Body of pancreas (tissue), 4 donors: ENCODE results near the gene CEP68. TPM values are rescaled to one million over a fixed set of nuclear protein-coding genes. Genes with fewer than 3 reads are reported as not detected.
A peak's percentile ranks its signal among the peaks of the same experiment; 100 is the strongest.
"Not testable (repeated sequence)": the region's sequence is repeated elsewhere in the genome, so short reads cannot be mapped to it uniquely, and the experiment has no call there.

Experiments used
- ATAC-seq: fragments of 150-250 bp; one replicate; pipeline ENCODE4 v1.9.1; 2016
- DNase-seq, 4 donors: peaks; one replicate each; pipeline ENCODE4 v3.0.0-alpha.2; 2019
- H3K27ac ChIP-seq, 4 donors: fragments of 200-600 bp; sonication (generic); 1 replicate in 3 of 4; 2 replicates in 1 of 4; pipeline versions ENCODE4 v1.5.1 to v1.6.1; 2016 to 2019; ENCODE audit warnings: mild to moderate bottlenecking in 1 of 4, mixed read lengths in 1 of 4, moderate library complexity in 1 of 4
- H3K27me3 ChIP-seq, 2 donors: fragments of 200-600 bp; sonication (generic); one replicate each; pipeline ENCODE4 v1.6.0; 2016; ENCODE audit warnings: mild to moderate bottlenecking in 1 of 2
- H3K36me3 ChIP-seq, 2 donors: fragments of 200-600 bp; sonication (generic); replicated peaks in 1 of 2; 2 replicates each; pipeline ENCODE4 v1.5.1; 2016; ENCODE audit warnings: low read depth in 2 of 2; ENCODE audit not compliant: insufficient read depth in 1 of 2
- H3K4me1 ChIP-seq: fragments of 200-600 bp; sonication (generic); one replicate; pipeline ENCODE4 v1.6.0; 2016
- H3K4me3 ChIP-seq, 2 donors: fragments of 200-600 bp; sonication (generic); 1 replicate in 1 of 2; 2 replicates in 1 of 2; pipeline ENCODE4 v1.5.1; 2016 to 2019
- H3K9me3 ChIP-seq, 3 donors: fragments of 200-600 bp; sonication (generic); 1 replicate in 2 of 3; 2 replicates in 1 of 3; pipeline ENCODE4 v1.5.1; 2016
- POLR2A ChIP-seq, 3 donors: fragments of 450-650 bp; IDR thresholded peaks; one replicate each; pipeline ENCODE4 v1.6.1; 2016; ENCODE audit warnings: antibody characterized with exemption in 3 of 3, mild to moderate bottlenecking in 2 of 3
- WGBS, 2 donors: methylation state at CpG; one replicate each; pipeline ENCODE4 v1.1.5; 2017; 5-methylcytosine and 5-hydroxymethylcytosine counted together
- intact Hi-C: fragments of 100-400 bp; cut with DNase I; formaldehyde crosslinking; loops from one replicate; pipeline ENCODE4 v1.15.1; 2023
- total RNA-seq, 2 donors: library from RNA; depleted of rRNA; stranded (reverse); fragments of >200 nt; gene quantifications; one replicate each; pipeline ENCODE4 v1.1.0, GENCODE V29; 2016
- TF ChIP-seq, protein P1 (sequence below), 7 experiments: fragments of 450-650 bp in 4 of 7; fragments of 200-600 bp in 3 of 7; sonication (generic) in 3 of 7; IDR thresholded peaks; one replicate each; pipeline ENCODE4 v1.5.1; 2016 to 2019; ENCODE audit warnings: antibody characterized with exemption in 7 of 7

Gene CEP68
- total RNA-seq, 2 donors from 2014 or later: 6.9 to 20.0 TPM

DNA sequence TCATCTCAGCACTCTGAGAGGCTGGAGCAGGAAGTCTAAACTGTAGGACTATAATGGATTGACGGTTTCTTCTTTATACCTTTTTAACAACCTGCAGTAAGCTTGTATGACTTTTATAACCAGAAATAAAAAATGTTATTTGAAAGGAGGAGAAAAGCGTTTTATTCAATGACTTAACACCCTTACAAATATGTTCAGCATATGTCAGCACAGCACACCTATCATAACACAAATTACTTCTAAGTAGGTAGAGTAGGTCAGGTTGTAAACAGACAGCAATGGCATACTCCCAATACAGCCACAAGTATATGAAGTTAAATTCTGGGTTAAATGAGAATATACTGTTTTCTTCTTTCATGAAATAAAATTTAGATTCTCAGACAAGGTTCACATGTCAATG lies 57.6 kb downstream of the CEP68 start:
- no peaks in the 10 kb centered on the region for H3K36me3 ChIP-seq
- peaks cover 51% of the 10 kb centered on the region for H3K4me1 ChIP-seq
- no peak overlapping the region for H3K4me3 ChIP-seq
- ATAC-seq (no peak), DNase-seq (no peak)
- WGBS, 2 donors: 42 to 58% methylated on average over 2 of the region's 2 CpGs
- no peak for TF ChIP-seq POLR2A (IDR thresholded peaks at IDR 0.05)
- TF ChIP-seq, protein P1, sequence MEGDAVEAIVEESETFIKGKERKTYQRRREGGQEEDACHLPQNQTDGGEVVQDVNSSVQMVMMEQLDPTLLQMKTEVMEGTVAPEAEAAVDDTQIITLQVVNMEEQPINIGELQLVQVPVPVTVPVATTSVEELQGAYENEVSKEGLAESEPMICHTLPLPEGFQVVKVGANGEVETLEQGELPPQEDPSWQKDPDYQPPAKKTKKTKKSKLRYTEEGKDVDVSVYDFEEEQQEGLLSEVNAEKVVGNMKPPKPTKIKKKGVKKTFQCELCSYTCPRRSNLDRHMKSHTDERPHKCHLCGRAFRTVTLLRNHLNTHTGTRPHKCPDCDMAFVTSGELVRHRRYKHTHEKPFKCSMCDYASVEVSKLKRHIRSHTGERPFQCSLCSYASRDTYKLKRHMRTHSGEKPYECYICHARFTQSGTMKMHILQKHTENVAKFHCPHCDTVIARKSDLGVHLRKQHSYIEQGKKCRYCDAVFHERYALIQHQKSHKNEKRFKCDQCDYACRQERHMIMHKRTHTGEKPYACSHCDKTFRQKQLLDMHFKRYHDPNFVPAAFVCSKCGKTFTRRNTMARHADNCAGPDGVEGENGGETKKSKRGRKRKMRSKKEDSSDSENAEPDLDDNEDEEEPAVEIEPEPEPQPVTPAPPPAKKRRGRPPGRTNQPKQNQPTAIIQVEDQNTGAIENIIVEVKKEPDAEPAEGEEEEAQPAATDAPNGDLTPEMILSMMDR (IDR thresholded peaks at IDR 0.05): no peak
- peak overlapping the region in 1 of 4 donors; percentile 41 for H3K27ac ChIP-seq
- H3K27me3 ChIP-seq: no peaks in the 10 kb centered on the region
- intact Hi-C loops: no loop called here
- no peaks in the 10 kb centered on the region for H3K9me3 ChIP-seq

DNA sequence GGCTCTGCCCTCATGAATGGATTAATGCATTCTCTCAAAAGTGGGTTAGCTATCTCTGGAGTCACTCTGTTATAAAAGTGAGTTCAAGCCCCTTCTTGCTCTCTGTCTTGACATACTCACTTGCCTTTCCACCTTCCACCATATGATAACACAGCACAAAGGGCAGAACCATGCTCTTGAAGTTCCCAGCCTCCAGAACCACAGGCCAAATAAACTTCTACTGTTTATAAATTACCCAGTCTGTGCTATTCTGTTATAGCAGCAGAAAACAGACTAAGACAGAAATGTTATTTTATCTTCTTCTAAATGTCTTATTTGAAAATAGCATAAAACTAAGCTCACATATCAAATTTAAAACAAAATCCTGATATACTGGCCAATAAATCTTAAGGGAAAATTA lies 58.7 kb downstream of the CEP68 start:
- DNase-seq (no peak), ATAC-seq (no peak)
- TF ChIP-seq, protein P1 (IDR thresholded peaks at IDR 0.05): no peak
- no peak for TF ChIP-seq POLR2A (IDR thresholded peaks at IDR 0.05)
- Histone ChIP-seq H3K36me3 (no peaks in the 10 kb centered on the region), H3K4me1 (peaks cover 52% of the 10 kb centered on the region), H3K27me3 (no peaks in the 10 kb centered on the region), H3K9me3 (no peaks in the 10 kb centered on the region), H3K4me3 (no peak overlapping the region), H3K27ac (no peak overlapping the region)
- intact Hi-C loops: no loop called here

DNA sequence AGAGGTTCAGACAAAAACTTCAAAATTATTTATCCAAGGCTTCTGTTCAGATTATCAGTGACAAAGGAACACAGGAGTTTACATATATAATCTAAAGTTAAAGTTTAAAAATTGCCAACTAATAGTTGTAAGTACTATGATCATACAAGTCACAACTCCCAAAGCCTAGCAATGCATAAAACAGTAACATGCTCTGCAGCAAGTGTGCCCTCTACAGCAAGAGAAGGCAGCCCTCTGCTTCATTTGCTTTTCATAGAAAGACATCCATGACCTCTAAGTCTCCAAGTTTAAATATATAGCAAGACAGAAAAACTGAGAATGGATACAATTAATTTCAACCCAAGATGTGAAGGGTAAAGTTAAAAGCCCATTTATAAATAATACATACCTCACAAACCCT lies 60.4 kb downstream of the CEP68 start:
- H3K27me3 ChIP-seq: no peaks in the 10 kb centered on the region
- no peak overlapping the region for H3K27ac ChIP-seq
- H3K36me3 ChIP-seq: no peaks in the 10 kb centered on the region
- no peaks in the 10 kb centered on the region for H3K9me3 ChIP-seq
- H3K4me3 ChIP-seq: no peak overlapping the region
- ATAC-seq: no peak
- peaks cover 64% of the 10 kb centered on the region for H3K4me1 ChIP-seq
- intact Hi-C loops: no loop called here
- TF ChIP-seq POLR2A (IDR thresholded peaks at IDR 0.05): no peak
- TF ChIP-seq, protein P1 (IDR thresholded peaks at IDR 0.05): no peak
- no peak for DNase-seq

DNA sequence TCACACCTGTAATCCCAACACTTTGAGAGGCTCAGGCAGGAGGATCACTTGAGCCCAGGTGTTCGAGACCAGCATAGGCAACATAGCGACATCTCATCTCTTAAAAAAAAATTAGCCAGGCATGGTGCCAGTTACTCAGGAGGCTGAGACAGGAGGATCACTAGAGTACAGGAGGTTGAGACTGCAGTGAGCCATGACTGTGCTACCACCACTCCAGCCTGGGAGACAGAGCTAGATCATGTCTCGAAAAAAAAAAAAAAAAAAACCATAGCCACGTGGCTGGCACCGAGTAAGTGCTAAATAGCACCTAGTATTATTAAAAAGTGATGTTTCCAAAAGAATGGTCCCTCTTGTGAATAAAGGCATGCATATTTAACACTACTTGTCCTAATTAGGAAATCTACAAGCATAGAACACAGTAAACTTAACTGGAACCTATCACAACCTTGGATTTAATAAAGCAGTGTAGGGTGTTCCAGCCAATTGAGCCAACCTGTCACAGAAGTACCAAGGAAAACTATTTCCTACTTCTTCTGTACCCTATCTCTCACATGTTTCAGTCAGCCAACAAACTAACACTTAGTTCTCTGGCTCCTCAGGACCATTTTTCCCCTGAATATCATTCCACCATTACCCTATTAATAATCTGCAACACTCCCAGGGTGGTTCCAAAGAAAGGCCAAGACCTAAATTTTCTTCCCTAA lies 64.9 kb downstream of the CEP68 start:
- peaks cover 86% of the 10 kb centered on the region for H3K4me1 ChIP-seq
- no peak for TF ChIP-seq POLR2A (IDR thresholded peaks at IDR 0.05)
- TF ChIP-seq, protein P1 (IDR thresholded peaks at IDR 0.05): no peak
- no peak for ATAC-seq
- H3K27me3 ChIP-seq: no peaks in the 10 kb centered on the region
- 50 to 61% methylated on average over 5 of the region's 5 CpGs for WGBS, 2 donors
- no peaks in the 10 kb centered on the region for H3K36me3 ChIP-seq
- H3K27ac ChIP-seq: peak overlapping the region in 2 of 4 donors; percentile 13 to 29
- no peak overlapping the region for H3K4me3 ChIP-seq
- DNase-seq: no peak
- H3K9me3 ChIP-seq: no peaks in the 10 kb centered on the region
- intact Hi-C loops: loop anchor here (10.0 kb wide), 1 partner anchor 46 kb away; no protein-coding TSS in a partner anchor

DNA sequence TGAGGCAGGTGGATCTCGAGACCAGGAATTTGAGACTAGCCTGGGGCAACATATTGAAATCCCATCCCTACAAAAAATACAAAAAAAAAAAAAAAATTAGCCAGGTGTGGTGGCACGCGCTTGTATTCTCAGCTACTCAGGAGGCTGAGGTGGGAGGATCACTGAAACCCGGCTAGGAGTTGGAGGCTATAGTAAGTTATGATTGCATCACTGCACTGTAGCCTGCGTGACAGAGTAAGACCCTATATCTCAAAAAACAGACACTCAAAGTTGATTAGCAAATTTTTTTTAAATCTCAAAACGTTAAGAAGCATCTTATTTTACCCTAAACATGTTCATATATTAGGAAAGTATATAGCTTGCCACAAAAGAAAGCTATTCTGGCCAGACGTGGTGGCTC lies 66.1 kb downstream of the CEP68 start:
- Histone ChIP-seq H3K4me3 (no peak overlapping the region), H3K27me3 (no peaks in the 10 kb centered on the region), H3K36me3 (no peaks in the 10 kb centered on the region), H3K9me3 (no peaks in the 10 kb centered on the region), H3K27ac (no peak overlapping the region), H3K4me1 (peaks cover 85% of the 10 kb centered on the region)
- ATAC-seq (no peak), DNase-seq (no peak)
- WGBS, 2 donors: 69 to 80% methylated on average over 7 of the region's 7 CpGs
- intact Hi-C loops: loop anchor here (10.0 kb wide), 1 partner anchor 48 kb away; no protein-coding TSS in a partner anchor
- no peak for TF ChIP-seq POLR2A (IDR thresholded peaks at IDR 0.05)
- TF ChIP-seq, protein P1 (IDR thresholded peaks at IDR 0.05): no peak

DNA sequence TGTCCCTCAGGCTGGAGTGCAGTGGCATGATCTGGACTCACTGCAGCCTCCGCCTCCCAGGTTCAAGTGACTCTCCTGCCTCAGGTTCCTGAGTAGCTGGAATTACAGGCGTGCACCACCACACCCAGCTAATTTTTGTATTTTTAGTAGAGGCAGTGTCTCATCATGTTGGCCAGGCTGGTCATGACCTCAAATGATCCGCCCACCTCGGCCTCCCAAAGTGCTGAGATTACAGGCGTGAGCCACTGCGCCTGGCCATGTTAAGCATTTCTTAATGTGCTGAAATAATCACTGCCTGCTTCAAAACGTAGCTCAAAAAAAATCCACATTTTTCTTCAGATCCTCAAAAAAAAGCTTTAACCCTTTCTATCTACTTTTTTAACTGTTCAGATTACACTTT lies 69.2 kb downstream of the CEP68 start:
- not testable (repeated sequence) for H3K36me3 ChIP-seq, ATAC-seq, H3K4me3 ChIP-seq, H3K9me3 ChIP-seq, H3K27me3 ChIP-seq
- intact Hi-C loops: loop anchor here (10.0 kb wide), 1 partner anchor 51 kb away; no protein-coding TSS in a partner anchor
- Histone ChIP-seq H3K27ac (peak overlapping the region in 1 of 4 donors; percentile 99), H3K4me1 (peaks cover 73% of the 10 kb centered on the region)
- WGBS, 2 donors: 47 to 53% methylated on average over 7 of the region's 7 CpGs
- peak in 2 of 4 donors; percentile 27 to 29 for DNase-seq
